Ramos (cell line): ENCODE data around the gene TNRC18.
"Not testable (repeated sequence)": the region's sequence is repeated elsewhere in the genome, so short reads cannot be mapped to it uniquely, and the experiment has no call there.

Source experiments
- in situ Hi-C: fragments of 300-500 bp; cut with MboI; formaldehyde crosslinking; loops from one replicate; pipeline ENCODE4 v1.14.3; 2022; ENCODE audit warnings: low sequenced_read_pairs; ENCODE audit not compliant: unreplicated experiment

TNRC18 gene

DNA sequence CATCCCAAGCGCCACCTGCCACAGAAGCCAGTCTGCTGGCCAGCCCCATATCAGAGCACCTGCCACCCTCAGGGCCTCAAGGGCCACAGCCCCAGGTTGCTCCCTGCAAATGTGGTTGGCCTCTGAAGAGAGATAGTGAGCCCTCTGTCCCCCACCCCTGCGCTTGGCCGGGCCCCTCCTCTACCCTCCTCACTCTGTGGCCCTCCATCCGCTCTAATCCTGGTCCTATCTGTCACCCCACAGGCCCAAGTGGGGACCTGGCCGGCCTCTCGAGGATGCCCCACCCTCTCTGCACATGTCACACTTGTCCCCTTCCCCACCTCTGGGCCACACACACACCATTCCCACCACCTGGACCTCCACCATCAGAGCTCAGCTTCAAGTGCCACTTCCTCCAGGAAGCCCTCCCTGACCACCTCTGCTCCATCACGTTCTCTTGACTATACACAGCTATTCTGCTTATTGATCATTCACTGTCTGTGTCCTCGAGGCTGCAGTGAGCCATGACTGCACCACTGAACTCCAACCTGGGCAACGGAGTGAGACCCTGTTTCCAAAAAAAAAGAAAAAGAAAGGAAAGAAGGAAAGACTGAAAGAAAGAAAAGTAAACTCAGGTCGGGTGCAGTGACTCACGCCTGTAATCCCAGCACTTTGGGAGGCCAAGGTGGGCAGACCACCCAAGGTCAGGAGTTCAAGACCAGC lies 42.4 kb downstream of the TNRC18 start:
- in situ Hi-C loops = no loop called here

- in situ Hi-C loops = no loop called here
Measured at GRCh38 chr7:5380350-5381070, 43.1 kb downstream of the TNRC18 start.

DNA sequence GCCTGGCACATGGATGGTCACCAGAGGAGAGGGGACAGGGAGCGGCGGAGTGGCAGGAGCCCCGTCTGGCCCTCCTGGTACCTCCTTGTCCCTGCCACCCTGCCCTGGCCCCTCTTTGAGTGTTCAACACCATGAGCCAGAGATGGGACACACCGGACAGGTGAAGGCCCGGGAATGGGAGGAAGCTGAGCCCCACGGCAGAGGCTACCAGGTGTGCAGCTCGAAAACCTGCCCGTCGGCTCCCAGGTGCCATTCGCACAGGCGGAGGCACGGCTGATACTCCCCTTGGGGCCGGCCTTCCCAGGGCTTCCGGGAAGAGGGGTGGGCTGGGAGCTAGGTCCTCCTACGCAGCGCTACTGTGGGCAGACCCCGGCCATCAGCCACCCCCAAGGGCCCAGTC lies 44.1 kb downstream of the TNRC18 start:
- in situ Hi-C loops = no loop called here

- in situ Hi-C loops = no loop called here
Measured at GRCh38 chr7:5377816-5378215, 45.8 kb downstream of the TNRC18 start.

DNA sequence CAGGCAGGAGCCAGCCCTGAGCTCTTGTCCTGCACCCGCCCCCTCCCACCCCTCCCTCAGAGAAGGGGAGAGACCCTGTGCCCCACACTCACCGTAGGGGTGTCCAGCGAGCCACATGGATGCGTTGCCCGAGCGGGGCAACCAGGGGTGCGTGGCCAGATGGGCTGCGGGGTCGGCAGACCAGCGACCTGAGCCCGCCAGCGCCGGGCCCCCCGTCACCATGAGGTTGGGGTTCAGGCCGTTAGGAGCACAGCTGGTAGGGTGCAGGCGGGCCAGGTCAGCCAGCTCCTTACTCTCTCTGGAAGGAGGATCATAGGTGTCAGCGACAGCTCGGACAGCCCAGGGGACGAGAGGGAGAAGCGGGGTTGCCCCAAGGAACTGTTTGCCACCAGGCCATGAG lies 46.4 kb downstream of the TNRC18 start:
- in situ Hi-C loops = no loop called here

DNA sequence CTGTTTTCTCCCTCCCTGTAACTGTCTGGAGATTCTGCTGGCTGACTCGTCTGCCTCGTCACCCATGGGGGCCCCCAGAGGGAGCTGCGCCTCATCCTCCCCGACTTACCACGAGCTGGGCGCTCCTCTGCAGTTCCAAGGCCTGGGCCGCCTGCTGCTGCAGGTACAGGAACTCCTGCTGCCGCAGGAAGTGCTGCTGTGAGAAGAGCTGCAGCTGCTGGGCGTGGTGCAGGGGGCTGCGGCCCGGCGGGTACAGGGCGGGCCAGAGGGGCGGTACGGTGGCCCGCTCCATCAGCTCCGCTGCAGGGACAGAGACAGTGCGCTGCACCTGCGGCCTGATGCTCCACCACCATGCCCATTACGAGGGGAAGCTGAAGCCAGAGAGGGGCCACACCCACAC lies 47.7 kb downstream of the TNRC18 start:
- in situ Hi-C loops = no loop called here

DNA sequence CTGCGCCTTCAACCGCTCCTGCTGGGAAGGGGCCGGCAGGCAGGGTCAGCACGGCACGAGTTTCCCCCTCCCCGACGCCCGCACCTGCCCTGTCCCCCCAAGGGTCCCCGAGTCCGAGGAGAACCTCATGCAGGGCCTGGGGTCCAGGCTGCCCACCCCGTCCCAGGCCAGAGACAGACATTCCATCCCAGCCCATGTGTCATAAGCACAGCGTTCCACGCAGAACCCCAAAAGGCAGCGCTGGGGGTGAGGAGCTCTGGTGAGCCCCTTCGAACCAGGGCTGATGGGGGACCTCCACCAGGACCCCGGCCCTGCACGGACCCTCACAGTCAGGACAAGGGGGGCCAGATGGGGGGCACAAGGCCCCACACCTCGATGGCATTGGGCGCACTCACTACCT lies 49.2 kb downstream of the TNRC18 start:
- in situ Hi-C loops = no loop called here

DNA sequence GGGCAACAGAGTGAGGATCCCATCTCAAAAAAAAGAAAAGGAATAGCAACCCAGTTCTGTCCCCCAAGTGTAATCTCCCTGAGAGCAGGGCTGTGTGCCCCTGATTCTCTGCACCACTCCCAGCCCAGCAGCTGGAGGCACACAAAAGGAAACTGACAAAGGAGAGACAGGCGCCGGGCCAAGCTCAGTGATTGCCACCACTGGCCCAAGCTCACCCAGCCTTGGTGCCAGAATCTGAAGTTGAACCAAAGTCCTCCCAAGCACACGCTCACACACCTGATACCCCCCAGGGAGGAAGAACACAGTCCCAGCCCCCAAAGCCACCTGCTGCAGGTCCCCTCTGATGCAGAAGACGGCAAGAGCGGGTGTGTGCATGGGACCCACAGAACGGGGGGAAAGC lies 50.3 kb downstream of the TNRC18 start:
- in situ Hi-C loops = no loop called here

DNA sequence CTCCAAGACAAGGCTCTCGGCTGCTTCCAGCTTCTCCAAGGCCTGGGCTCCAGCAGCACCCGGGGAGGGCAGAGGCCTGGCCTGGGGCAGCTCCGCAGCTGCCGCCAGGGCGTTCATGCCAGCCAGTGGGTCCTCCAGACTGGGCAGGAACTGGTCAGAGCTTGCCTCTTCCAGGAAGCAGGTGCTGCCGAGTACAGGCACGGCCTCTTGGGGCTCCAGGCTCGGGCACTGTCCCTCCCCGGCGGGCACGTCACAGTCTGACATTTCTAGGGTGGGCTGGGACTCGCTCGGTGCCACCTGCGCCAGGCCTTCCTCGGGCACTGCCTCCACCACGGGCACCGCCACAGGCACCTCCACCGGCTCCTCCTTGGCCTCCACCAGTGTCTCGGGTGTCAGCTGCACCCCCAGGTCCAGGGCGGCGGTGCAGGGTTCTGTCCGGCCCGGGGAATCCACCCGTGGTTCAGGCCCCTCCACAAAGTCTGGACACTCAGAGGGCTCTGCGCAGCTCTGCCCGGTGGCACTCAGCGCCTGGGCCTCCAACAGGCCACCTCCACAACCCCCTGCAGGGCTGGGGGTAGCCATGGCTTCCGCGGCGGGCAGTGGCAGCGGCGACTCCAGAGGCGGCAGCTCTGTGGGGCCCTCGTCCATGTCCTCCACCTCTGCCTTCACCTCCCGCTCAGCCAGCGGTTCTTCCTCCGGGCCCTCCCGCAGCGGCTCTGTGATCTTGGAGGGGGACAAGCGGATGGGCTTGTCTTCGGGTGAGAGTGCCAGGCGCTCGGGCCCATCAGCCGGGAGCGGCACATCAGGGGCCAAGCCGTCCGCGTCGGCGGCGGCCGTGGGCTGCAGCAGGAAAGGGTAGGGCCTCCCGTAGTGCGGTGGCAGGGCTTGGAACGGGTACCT lies 52.9 kb downstream of the TNRC18 start:
- in situ Hi-C loops = no loop called here

DNA sequence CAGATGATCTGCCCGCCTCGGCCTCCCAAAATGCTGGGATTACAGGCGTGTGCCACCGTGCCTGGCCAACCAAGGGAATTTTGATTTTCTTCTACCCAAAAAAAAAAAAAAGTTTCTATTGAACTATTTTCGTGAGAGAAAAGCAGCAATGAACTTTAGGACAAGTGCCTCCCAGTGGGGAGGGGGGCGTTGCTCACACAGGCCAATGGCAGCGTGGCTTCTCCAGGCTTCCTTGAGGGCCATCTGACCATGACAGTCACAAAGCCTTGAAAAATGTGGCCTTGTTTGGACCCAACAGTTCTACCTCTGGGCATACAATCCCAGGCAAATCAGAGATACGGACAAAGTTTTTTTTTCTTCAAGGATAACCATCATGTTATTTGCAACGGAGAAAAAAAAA lies 56.0 kb downstream of the TNRC18 start:
- in situ Hi-C loops = no loop called here

- in situ Hi-C loops = not testable (repeated sequence)
Measured at GRCh38 chr7:5365976-5366625, 57.5 kb downstream of the TNRC18 start.

DNA sequence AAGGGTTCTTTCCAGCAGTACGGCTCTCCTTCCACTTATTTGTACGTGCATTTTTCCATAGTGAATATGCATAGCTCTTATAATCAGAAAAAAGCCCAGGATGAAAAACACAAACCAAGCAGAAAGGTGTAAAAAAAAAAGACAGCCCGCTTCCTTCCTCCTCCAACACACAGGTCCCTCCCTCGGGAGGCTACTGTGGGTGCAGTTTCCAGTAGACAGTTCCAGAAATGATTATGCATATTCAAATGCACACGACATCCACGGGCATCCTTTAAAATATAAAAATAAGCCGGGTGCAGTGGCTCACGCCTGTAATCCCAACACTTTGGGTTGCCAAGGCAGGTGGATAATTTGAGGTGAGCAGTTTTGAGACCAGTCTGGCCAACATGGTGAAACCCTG lies 59.9 kb downstream of the TNRC18 start:
- in situ Hi-C loops = no loop called here

- in situ Hi-C loops = no loop called here
Measured at GRCh38 chr7:5362466-5362865, 61.2 kb downstream of the TNRC18 start.

DNA sequence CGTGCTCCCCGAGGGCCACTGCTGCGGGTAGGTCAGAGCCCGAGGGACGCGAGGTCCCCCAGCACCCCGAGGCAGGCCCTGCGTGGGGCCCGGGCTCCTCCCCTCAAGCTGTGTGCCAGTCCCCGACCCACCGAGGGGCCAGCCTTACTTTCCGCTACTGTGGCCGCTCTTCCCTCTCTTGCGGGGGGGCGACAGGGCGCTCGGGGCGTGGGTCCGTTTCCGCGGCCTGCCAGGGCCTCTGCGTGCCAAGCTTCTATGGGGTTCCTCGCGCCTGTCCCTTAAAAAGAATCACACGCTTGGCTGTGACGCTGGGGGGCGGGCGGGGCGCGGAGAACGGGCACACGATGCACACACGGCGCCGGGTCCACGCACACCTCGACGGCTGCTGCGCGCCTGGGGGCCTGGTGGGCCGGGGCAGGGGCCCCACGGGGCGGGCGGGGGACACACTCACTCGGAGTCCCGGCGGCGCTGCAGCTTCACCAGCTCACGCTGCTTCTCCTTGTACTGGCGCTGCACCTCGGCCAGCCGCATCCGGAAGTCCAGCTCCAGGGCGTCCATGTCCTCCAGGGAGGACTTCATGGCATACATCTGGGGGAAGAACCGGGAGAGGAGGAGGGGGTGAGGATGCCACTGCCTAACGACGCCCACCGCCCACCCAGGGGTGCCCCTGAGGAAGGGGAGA lies 62.0 kb downstream of the TNRC18 start:
- in situ Hi-C loops = no loop called here

GRCh38 chr7:5360971-5361370 lies 62.7 kb downstream of the TNRC18 start:
- in situ Hi-C loops = no loop called here

DNA sequence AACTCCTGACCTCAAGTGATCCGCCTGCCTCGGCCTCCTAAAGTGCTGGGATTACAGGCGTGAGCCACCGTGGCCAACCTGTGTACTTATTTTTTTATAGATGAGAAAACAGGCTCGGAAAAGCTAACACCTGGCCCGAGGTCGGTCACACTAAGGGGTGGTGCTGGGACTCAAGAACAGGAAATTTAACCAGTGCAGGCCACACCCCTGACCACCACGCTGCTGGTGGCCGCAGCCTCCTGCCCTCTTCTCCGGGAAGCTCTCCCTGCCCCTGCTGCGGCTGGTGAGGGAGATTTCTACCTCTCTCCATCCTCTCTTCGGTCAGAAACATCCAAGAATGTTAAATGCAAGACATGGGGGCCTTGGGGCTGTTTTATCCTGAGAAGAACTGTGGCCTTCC lies 63.2 kb downstream of the TNRC18 start:
- in situ Hi-C loops = no loop called here

- in situ Hi-C loops = not testable (repeated sequence)
Measured at GRCh38 chr7:5360021-5360420, 63.6 kb downstream of the TNRC18 start.

DNA sequence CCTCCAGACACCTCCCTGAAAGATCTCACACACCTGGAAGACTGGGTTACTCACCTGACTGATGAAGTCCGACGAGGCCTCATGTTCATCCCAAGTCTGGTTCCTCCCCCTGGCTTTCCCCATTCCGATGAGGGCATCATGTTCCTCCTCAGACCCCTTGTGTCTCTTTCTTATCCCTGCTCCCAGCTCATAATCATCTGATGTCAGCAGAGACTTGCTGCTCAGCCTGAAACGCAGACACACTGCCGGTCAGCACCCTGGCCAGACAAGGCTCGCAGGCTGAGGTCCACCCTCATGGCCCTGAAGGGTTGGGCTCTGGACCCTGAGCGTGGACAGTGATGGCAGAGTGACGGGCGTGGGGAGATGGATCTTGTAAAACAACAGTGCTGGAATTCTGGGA lies 64.3 kb downstream of the TNRC18 start:
- in situ Hi-C loops = no loop called here

DNA sequence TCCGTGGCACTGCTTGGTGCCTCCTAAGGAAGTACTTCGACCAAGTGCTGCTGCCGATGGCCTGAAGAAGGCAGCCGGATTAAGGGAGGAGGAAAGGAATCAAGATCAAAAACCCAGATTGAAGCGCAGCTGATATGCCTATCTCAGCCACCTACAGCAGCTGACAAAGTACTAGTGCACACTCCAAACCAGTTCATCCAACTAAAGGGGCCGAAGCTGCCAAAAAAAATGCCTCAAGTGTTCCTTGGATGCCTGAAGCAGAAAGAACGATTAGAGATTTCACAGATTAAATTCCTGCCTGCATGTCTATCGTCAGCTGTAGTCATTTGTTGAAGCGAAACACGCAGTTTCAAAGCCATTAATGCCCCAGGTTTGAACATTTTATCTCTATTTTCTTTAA lies 65.7 kb downstream of the TNRC18 start:
- in situ Hi-C loops = no loop called here

DNA sequence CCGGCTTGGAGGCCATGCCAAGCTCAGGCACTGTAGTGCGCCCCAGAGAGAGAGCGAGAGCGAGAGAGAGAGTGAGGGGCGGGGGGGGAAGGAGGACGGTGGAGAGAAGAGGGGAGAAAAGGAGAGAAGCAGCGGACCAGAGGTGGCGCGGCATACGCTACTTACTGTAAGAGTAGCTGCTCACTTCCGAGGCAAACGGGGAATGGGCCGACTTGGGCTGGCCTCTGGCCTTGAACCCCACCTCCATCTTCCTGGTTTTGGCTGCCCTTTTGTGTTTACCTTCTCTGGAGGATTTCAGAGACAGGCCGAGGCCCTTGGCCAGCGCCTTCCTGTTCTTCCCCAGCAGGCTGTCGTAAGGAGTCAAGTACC lies 66.9 kb downstream of the TNRC18 start:
- in situ Hi-C loops = no loop called here
